Right cardiac atrium (tissue), 5 donors: ENCODE results near the gene ART5. TPM values are rescaled to one million over a fixed set of nuclear protein-coding genes. Genes with fewer than 3 reads are reported as not detected.

Source experiments
- ATAC-seq, 2 donors: fragments of 200-7000 bp; cut with Tn5 transposase; one replicate each; pipeline versions ENCODE4 v1.8.0 to v1.9.1; 2020; ENCODE audit warnings: moderate library complexity in 2 of 2, mild to moderate bottlenecking in 1 of 2
- DNase-seq, 3 donors: peaks; one replicate each; pipeline ENCODE4 v3.0.0-alpha.2; 2020
- H3K27ac ChIP-seq: one replicate; pipeline ENCODE4 v1.5.1; 2013; ENCODE audit warnings: mild to moderate bottlenecking, low read length, control low read depth, moderate library complexity
- H3K27me3 ChIP-seq: one replicate; pipeline ENCODE4 v1.6.1; 2013; ENCODE audit not compliant: control insufficient read depth, insufficient read depth
- H3K4me1 ChIP-seq: one replicate; pipeline ENCODE4 v1.6.1; 2013; ENCODE audit warnings: low read length; ENCODE audit not compliant: control insufficient read depth, insufficient read depth
- H3K4me3 ChIP-seq: one replicate; pipeline ENCODE4 v1.5.1; 2013; ENCODE audit warnings: low read length, control low read depth
- H3K9me3 ChIP-seq: one replicate; pipeline ENCODE4 v1.6.1; 2013; ENCODE audit warnings: low read length; ENCODE audit not compliant: control insufficient read depth
- WGBS: extraction: QIAGEN DNeasy Blood & Tissue Kit; methylation state at CpG from one replicate; pipeline ENCODE4 v1.1.7; 2013; 5-methylcytosine and 5-hydroxymethylcytosine counted together
- intact Hi-C, 4 donors: fragments of 100-400 bp; cut with DNase I; formaldehyde crosslinking; loops; one replicate each; pipeline versions ENCODE4 v1.11.0 to v1.14.0; 2022 to 2023
- polyA plus RNA-seq: library from polyadenylated mRNA; stranded (reverse); fragments of 200-250 nt; gene quantifications from one replicate; pipeline ENCODE4 v1.2.3, GENCODE V29; 2013
- total RNA-seq, 4 donors: library from RNA; stranded (reverse); fragmentation: NEBNext Ultra II Directional; extraction: Animal tissue kit (Norgen Biotek cat#: 25700); gene quantifications; one replicate each; pipeline ENCODE4 v1.2.1, GENCODE V29; 2021
- donor health status: healthy with polysubstance abuse.
- donor health status: DM: no; HTN: yes; CAD: no.
- donor health status: DM: no; HTN: no; CAD: no.
- donor health status: DM: no; HTN: yes; CAD: no; lungs with severe emphysema.
- donor health status: DM: yes; HTN: yes; CAD: no.

The ART5 gene
- total and polyA plus RNA-seq, 5 donors, result 0.47 to 2.5 (median 1.1) TPM

GRCh38 chr11:3669742-3670183, 28.0 kb upstream of the ART5 start:
- Histone ChIP-seq H3K4me1 (peaks cover 3% of the 10 kb centered on the region), H3K27me3 (no peaks in the 10 kb centered on the region), H3K9me3 (no peaks in the 10 kb centered on the region), H3K4me3 (no peak overlapping the region), H3K27ac (no peak overlapping the region)
- peak; percentile 37 to 44 for ATAC-seq
- intact Hi-C loops, result no loop called here
- no peak for DNase-seq
- WGBS, result 78% methylated on average over 5 of the region's 5 CpGs

DNA sequence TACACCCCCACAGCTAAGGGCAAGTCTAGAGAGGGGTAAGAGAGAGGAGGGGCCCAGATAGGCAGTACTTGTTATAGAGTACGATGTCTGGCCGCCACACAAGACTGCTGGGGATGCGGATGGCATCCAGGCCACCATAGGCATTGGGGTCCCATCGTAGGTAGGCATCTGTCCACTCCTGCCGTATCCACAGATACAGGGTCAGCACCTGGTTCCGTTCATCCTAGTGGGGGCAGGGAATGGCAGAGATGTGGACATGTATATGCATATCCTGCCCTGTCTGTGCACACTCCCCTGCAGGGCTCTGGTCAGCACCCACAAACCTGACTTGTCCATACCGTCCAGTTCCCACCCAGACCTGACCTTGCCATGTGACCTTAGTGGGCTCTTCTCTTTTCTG, 27.3 kb upstream of the ART5 start:
- no peak overlapping the region for H3K27ac ChIP-seq
- no peaks in the 10 kb centered on the region for H3K27me3 ChIP-seq
- 94% methylated on average over 7 of the region's 7 CpGs for WGBS
- ATAC-seq (peak in 1 of 2 donors; percentile 9), DNase-seq (no peak)
- peaks cover 3% of the 10 kb centered on the region for H3K4me1 ChIP-seq
- H3K4me3 ChIP-seq, result no peak overlapping the region
- H3K9me3 ChIP-seq, result no peaks in the 10 kb centered on the region
- intact Hi-C loops, result no loop called here

DNA sequence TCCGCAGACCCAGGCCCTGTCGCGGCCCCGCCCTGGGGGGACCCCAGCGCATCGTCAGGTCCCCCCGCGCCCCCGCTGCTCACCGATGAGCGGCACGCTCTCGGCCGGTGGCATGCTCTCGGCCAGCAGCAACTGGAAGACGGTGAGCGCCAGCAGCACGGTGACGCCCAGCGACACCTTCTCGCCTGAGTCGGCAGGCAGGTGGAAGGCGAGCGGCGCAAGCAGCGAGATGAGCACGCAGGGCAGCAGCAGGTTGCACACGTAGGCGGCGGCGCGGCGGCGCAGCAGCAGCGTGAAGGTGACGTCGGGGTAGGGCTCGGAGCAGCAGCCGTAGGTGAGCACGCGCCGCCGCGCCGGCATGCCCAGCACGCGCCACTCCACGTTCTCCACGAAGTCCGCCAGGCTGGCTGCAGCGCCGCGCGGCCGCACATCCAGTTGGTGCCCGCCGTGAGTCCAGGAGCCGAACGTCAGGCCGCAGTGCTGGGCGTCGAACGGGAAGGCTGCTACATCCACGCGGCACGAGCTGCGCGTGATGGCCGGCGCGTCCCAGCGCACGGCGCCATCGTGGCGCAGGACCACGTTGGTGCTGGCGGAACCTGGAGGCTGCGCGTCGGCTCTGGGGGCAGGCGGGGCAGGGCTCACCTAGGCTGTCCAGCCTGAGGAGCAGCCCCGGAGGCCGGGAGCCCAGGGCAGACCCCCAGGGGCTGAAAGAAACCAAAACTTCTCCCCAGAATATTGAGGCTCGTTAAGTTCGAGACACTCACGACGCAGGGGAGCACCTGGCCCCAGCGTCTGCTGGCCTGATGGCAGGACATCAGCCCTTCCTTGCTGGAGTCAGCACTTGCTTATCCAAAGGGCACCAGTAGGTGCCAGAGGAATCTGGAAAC, 25.6 kb upstream of the ART5 start:
- no peak for DNase-seq
- no peak for ATAC-seq
- WGBS, result 97% methylated on average over 89 of the region's 89 CpGs

DNA sequence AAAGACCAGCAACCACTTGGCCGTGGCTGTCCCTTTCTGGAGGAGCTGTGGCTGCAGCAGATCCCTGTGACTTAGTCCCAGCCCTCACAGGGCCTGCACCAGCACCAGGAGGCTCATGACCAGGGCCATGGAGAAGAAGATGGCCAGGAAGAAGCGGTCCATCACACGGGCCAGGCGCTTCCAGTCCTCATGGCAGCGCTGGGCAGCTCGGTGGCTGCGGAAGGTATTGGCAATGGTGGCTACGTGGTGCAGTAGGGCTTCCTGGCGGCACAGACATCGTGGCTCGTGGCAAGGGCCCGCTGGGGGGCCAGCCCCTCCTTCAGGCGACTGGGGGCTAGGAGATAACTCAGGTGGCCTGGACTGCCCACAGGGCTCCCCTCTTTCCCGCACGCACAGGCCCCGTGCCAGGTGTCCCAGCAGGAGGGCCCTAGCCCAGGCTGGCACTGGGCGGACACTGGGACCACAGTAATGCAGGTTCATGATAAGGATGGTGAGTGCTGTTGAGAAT, 24.3 kb upstream of the ART5 start:
- Histone ChIP-seq H3K4me1 (peaks cover 3% of the 10 kb centered on the region), H3K4me3 (no peak overlapping the region), H3K27ac (no peak overlapping the region), H3K9me3 (no peaks in the 10 kb centered on the region), H3K27me3 (no peaks in the 10 kb centered on the region)
- WGBS, result 93% methylated on average over 17 of the region's 17 CpGs
- DNase-seq (no peak), ATAC-seq (no peak)
- intact Hi-C loops, result no loop called here

More for the DNA sequence above, 25.6 kb upstream of the ART5 start:
- Histone ChIP-seq H3K4me3 (no peak overlapping the region), H3K9me3 (no peaks in the 10 kb centered on the region), H3K27ac (no peak overlapping the region), H3K27me3 (no peaks in the 10 kb centered on the region), H3K4me1 (peaks cover 3% of the 10 kb centered on the region)
- intact Hi-C loops, result no loop called here

- 95% methylated on average over 6 of the region's 6 CpGs for WGBS
- intact Hi-C loops, result no loop called here
- H3K4me1 ChIP-seq, result peaks cover 3% of the 10 kb centered on the region
- ATAC-seq, result peak in 1 of 2 donors; percentile 10
- H3K9me3 ChIP-seq, result no peaks in the 10 kb centered on the region
- H3K27me3 ChIP-seq, result no peaks in the 10 kb centered on the region
- H3K27ac ChIP-seq, result no peak overlapping the region
- no peak overlapping the region for H3K4me3 ChIP-seq
- no peak for DNase-seq
These were observed 23.7 kb upstream of the ART5 start for GRCh38 chr11:3665336-3666022.

- DNase-seq (no peak), ATAC-seq (no peak)
- Histone ChIP-seq H3K27ac (no peak overlapping the region), H3K4me1 (no peaks in the 10 kb centered on the region), H3K4me3 (no peak overlapping the region), H3K27me3 (no peaks in the 10 kb centered on the region), H3K9me3 (no peaks in the 10 kb centered on the region)
- intact Hi-C loops, result no loop called here
- 87% methylated on average over 10 of the region's 10 CpGs for WGBS
These were observed 22.3 kb upstream of the ART5 start for GRCh38 chr11:3664032-3664630.

- Histone ChIP-seq H3K4me3 (no peak overlapping the region), H3K27me3 (no peaks in the 10 kb centered on the region), H3K4me1 (no peaks in the 10 kb centered on the region), H3K27ac (no peak overlapping the region), H3K9me3 (no peaks in the 10 kb centered on the region)
- intact Hi-C loops, result no loop called here
- DNase-seq (no peak), ATAC-seq (no peak)
These were observed 21.1 kb upstream of the ART5 start for GRCh38 chr11:3662856-3663255.

DNA sequence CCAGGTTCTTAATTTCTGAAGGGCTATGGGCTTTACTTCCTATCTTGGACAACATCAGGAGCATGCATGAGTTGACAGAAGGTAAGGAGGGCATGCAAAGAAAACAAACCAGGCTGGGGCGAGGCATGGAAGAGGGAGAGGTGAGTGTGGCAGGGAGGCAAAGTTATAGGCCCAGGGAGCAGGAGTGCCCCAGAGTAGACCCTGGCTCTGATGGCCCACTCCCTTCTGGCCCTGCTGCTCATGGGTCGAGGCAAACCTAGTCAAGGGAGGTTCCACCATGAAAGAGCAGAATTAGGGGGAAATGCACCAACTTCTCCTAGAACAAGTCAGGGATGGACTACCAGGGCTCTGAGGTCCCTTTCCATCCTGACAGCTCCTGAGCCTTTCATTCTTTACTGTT, 19.2 kb upstream of the ART5 start:
- H3K9me3 ChIP-seq, result no peaks in the 10 kb centered on the region
- no peaks in the 10 kb centered on the region for H3K4me1 ChIP-seq
- intact Hi-C loops, result no loop called here
- H3K27me3 ChIP-seq, result no peaks in the 10 kb centered on the region
- DNase-seq (no peak), ATAC-seq (no peak)
- no peak overlapping the region for H3K27ac ChIP-seq
- 83% methylated on average over 2 of the region's 2 CpGs for WGBS
- no peak overlapping the region for H3K4me3 ChIP-seq

DNA sequence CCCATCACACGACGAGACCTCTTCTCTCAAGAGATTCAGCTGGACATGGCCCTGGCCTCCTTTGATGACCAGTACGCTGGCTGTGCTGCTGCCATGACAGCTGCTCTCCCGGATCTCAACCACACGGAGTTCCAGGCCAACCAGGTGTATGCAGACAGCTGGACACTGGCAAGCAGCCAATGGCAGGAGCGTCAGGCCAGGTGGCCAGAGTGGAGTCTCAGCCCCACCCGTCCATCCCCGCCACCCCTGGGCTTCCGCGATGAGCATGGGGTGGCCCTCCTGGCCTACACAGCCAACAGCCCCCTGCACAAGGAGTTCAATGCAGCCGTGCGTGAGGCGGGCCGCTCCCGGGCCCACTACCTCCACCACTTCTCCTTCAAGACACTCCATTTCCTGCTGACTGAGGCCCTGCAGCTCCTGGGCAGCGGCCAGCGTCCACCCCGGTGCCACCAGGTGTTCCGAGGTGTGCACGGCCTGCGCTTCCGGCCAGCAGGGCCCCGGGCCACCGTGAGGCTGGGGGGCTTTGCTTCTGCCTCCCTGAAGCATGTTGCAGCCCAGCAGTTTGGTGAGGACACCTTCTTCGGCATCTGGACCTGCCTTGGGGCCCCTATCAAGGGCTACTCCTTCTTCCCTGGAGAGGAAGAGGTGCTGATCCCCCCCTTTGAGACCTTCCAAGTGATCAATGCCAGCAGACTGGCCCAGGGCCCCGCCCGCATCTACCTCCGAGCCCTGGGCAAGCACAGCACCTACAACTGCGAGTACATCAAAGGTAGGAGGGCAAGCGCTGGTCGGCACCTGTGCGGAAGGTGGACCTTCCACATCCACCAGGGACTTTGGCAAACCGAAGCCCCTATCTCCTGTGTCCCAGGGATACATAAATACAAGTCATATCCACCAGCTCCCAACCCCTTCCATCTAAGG, 18.1 kb upstream of the ART5 start:
- H3K9me3 ChIP-seq, result no peaks in the 10 kb centered on the region
- peak; percentile 7 to 17 for ATAC-seq
- H3K4me1 ChIP-seq, result no peaks in the 10 kb centered on the region
- no peak overlapping the region for H3K27ac ChIP-seq
- H3K4me3 ChIP-seq, result no peak overlapping the region
- no peaks in the 10 kb centered on the region for H3K27me3 ChIP-seq
- 92% methylated on average over 33 of the region's 33 CpGs for WGBS
- intact Hi-C loops, result no loop called here
- no peak for DNase-seq

DNA sequence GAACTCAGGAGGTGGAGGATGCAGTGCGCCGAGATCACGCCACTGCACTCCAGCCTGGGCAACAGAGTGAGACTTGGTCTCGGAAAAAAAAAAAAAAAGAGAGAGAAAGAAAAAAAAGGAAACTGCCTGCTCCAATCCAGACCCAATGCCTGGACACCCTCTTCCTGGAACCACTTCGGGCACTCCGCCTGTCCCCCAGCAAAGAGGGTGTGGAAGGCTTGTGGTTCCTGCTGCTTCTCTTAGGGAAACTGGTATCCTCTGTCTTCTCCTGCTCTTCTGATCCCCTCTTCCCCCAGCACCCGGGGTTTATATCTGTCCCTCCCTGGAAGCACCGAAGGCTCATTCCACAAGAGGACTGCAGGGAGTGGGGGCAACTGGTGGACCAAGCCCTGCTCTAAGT, 16.5 kb upstream of the ART5 start:
- no peaks in the 10 kb centered on the region for H3K4me1 ChIP-seq
- DNase-seq (no peak), ATAC-seq (no peak)
- no peak overlapping the region for H3K4me3 ChIP-seq
- intact Hi-C loops, result no loop called here
- H3K27ac ChIP-seq, result no peak overlapping the region
- 91% methylated on average over 8 of the region's 8 CpGs for WGBS
- no peaks in the 10 kb centered on the region for H3K27me3 ChIP-seq
- no peaks in the 10 kb centered on the region for H3K9me3 ChIP-seq
